HepG2 (cell line): ENCODE data around the gene CORO7. TPM values are rescaled to one million over a fixed set of nuclear protein-coding genes. Genes with fewer than 3 reads are reported as not detected.

Experiments used
- AKAP8 ChIP-seq: sonication (generic); formaldehyde crosslinking; IDR thresholded peaks from 2 replicates; pipeline ENCODE4 v1.5.1; 2020; ENCODE audit warnings: mild to moderate bottlenecking, missing genetic modification reagents
- CREB3 ChIP-seq: sonication (generic); formaldehyde crosslinking; IDR thresholded peaks from 2 replicates; pipeline ENCODE4 v1.5.0; 2020; ENCODE audit warnings: missing genetic modification reagents
- CSRNP1 ChIP-seq: sonication (generic); formaldehyde crosslinking; IDR thresholded peaks from 2 replicates; pipeline ENCODE4 v1.8.1; 2023; ENCODE audit warnings: mild to moderate bottlenecking, missing genetic modification reagents
- E2F1 ChIP-seq: sonication (generic); formaldehyde crosslinking; IDR thresholded peaks from 2 replicates; pipeline ENCODE4 v1.5.0; 2020; ENCODE audit warnings: missing genetic modification reagents
- HNRNPL ChIP-seq: fragments of 200-400 bp; formaldehyde crosslinking; IDR thresholded peaks from 2 replicates; pipeline ENCODE4 v1.6.1; 2017; ENCODE audit warnings: mild to moderate bottlenecking, low read depth, low read length
- NR2F1 ChIP-seq, 2 experiments: fragments of 450-650 bp in 1 of 2; formaldehyde crosslinking in 1 of 2; IDR thresholded peaks; 2 replicates each; pipeline versions ENCODE4 v1.5.0 to v1.6.1; 2016 to 2020; ENCODE audit warnings: mild to moderate bottlenecking in 1 of 2, missing compliant biosample characterization in 1 of 2, missing genetic modification reagents in 1 of 2, moderate library complexity in 1 of 2
- SMYD3 ChIP-seq: sonication (generic); formaldehyde crosslinking; IDR thresholded peaks from 2 replicates; pipeline ENCODE4 v1.8.1; 2023; ENCODE audit warnings: mild to moderate bottlenecking, missing genetic modification reagents
- SP140L ChIP-seq: sonication (generic); formaldehyde crosslinking; IDR thresholded peaks from 2 replicates; pipeline ENCODE4 v1.4.0; 2020; ENCODE audit warnings: missing genetic modification reagents, borderline replicate concordance
- TFAP4 ChIP-seq: sonication (generic); IDR thresholded peaks from 2 replicates; pipeline ENCODE4 v1.6.1; 2016; ENCODE audit warnings: low read depth, borderline replicate concordance
- THYN1 ChIP-seq: sonication (generic); formaldehyde crosslinking; IDR thresholded peaks from 2 replicates; pipeline ENCODE4 v1.8.1; 2023; ENCODE audit warnings: low read depth, mild to moderate bottlenecking, moderate library complexity, missing genetic modification reagents, borderline replicate concordance
- U2AF2 ChIP-seq: fragments of 200-400 bp; formaldehyde crosslinking; IDR thresholded peaks from 2 replicates; pipeline ENCODE4 v1.6.1; 2017; ENCODE audit warnings: low read depth, mild to moderate bottlenecking, low read length
- ZBTB20 ChIP-seq: sonication (generic); formaldehyde crosslinking; IDR thresholded peaks from 2 replicates; pipeline ENCODE4 v1.8.1; 2023; ENCODE audit warnings: missing genetic modification reagents, low read depth, mild to moderate bottlenecking, borderline replicate concordance
- ZBTB42 ChIP-seq: sonication (generic); formaldehyde crosslinking; IDR thresholded peaks from 2 replicates; pipeline ENCODE4 v1.5.0; 2020; ENCODE audit warnings: mild to moderate bottlenecking, missing genetic modification reagents
- ZNF567 ChIP-seq: sonication (generic); formaldehyde crosslinking; IDR thresholded peaks from 2 replicates; pipeline ENCODE4 v1.8.1; 2023; ENCODE audit warnings: mild to moderate bottlenecking, missing genetic modification reagents, borderline replicate concordance
- ZNF800 ChIP-seq: sonication (generic); formaldehyde crosslinking; IDR thresholded peaks from 2 replicates; pipeline ENCODE4 v1.4.0; 2020; ENCODE audit warnings: missing genetic modification reagents
- ZXDC ChIP-seq: sonication (generic); formaldehyde crosslinking; IDR thresholded peaks from 2 replicates; pipeline ENCODE4 v1.5.0; 2020; ENCODE audit warnings: mild to moderate bottlenecking, missing genetic modification reagents
- polyA plus RNA-seq, 8 experiments: library from polyadenylated mRNA; depleted of rRNA in 3 of 8; stranded (reverse) in 7 of 8; unstranded in 1 of 8; fragments of >200 nt; fragmentation: Illumina TruSeq in 4 of 8; extraction: Trizol in 4 of 8; gene quantifications; 2 replicates each; pipeline versions ENCODE4 v1.2.1 to v1.2.3, GENCODE V29; 2011 to 2016; ENCODE audit warnings: low read depth in 4 of 8, missing spikeins in 1 of 8, mixed read lengths in 1 of 8; ENCODE audit not compliant: insufficient read depth in 1 of 8
- total RNA-seq, 5 experiments: library from RNA; depleted of rRNA; stranded (reverse); fragments of >200 nt; fragmentation: Illumina TruSeq; extraction: Trizol; gene quantifications; 2 replicates each; pipeline ENCODE4 v1.2.3, GENCODE V29; 2016; ENCODE audit warnings: low read depth in 1 of 5

The CORO7 gene
- total and polyA plus RNA-seq, 2 of the 13 experiments (the other 11 are each of a cell fraction or from before 2014, with no cell fraction given) = 9.9 to 14.3 TPM

- TF ChIP-seq E2F1 (CRISPR knock-in tag) (no peak), THYN1 (CRISPR knock-in tag) (no peak), HNRNPL (peak; percentile 96), ZXDC (CRISPR knock-in tag) (no peak), TFAP4 (no peak), AKAP8 (no peak), ZBTB42 (CRISPR knock-in tag) (no peak), U2AF2 (no peak), ZNF800 (CRISPR knock-in tag) (0 out of 2 replicates have a peak, but pooled peaks have one; percentile 15), CSRNP1 (CRISPR knock-in tag) (no peak), NR2F1 (CRISPR knock-in tag; IDR thresholded peaks at IDR 0.05) (no peak), CREB3 (CRISPR knock-in tag) (no peak), ZNF567 (CRISPR knock-in tag) (no peak), ZBTB20 (no peak), SMYD3 (CRISPR knock-in tag) (no peak), SP140L (no peak)
Observed at GRCh38 chr16:4316864-4317531, 99.4 kb downstream of the CORO7 start (continued).
